HG03103 (cell line): ENCODE results near the gene B4GALT7.
"Not testable (repeated sequence)": the region's sequence is repeated elsewhere in the genome, so short reads cannot be mapped to it uniquely, and the experiment has no call there.

Experiments used
- ATAC-seq: cut with Tn5 transposase; IDR thresholded peaks from one replicate; pipeline ENCODE4 v1.9.1; 2021; ENCODE audit warnings: low read depth; ENCODE audit not compliant: unreplicated experiment

B4GALT7 gene

GRCh38 chr5:177608243-177609075, 8.5 kb downstream of the B4GALT7 start:
- no peak for ATAC-seq

DNA sequence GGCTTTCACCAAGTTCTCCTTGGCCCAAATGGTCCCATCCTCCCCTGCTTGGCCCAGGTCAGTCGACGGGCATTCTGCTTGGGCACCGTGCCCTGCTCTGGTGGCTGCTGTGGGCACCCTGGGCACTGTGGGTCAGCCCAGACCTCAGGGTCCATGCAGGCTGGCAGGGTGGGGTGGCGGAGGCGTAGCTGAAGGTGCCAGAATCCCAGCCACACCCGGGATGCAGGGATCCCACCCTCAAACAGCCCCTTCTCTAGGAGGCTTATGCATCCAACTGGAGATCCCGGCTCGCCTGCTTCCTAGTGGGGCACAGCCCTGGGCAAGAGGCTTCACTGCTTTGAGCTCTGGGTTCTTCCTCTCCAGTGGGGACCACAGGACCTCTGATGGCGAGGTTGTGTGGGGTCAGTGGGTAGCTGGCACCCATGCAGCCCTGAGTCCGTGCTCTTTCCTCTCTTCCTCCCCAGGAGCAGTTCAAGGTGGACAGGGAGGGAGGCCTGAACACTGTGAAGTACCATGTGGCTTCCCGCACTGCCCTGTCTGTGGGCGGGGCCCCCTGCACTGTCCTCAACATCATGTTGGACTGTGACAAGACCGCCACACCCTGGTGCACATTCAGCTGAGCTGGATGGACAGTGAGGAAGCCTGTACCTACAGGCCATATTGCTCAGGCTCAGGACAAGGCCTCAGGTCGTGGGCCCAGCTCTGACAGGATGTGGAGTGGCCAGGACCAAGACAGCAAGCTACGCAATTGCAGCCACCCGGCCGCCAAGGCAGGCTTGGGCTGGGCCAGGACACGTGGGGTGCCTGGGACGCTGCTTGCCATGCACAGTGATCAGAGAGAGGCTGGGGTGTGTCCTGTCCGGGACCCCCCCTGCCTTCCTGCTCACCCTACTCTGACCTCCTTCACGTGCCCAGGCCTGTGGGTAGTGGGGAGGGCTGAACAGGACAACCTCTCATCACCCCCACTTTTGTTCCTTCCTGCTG, 9.4 kb downstream of the B4GALT7 start:
- ATAC-seq: no peak

GRCh38 chr5:177610131-177610769, 10.3 kb downstream of the B4GALT7 start:
- ATAC-seq: no peak

GRCh38 chr5:177610770-177611445, 11.0 kb downstream of the B4GALT7 start:
- ATAC-seq: no peak

- no peak for ATAC-seq
Observed at GRCh38 chr5:177611446-177612214, 11.7 kb downstream of the B4GALT7 start.

DNA sequence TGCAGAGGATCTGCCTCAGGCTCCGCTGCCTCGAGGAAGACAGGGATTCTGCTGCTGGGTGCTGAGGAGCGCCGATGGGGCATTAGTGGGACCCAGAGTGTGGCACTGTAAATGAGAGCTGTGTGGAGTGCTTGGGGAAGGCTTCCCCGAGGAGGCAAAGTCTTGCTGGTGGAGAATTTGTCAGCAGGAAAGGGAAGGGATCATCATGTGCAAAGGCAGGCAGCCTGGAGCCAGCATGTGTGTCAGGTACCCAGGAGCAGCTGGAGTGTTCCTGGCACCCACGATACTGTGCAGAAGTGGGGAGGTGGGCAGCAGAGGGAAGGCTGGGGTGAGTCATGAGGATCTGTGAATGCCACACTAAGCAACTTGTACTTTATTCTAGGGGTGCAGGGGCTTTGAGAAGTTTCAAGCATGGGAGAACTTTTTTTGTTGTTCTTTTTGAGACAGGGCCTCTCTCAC, 12.3 kb downstream of the B4GALT7 start:
- ATAC-seq: no peak

GRCh38 chr5:177620560-177620959, 20.6 kb downstream of the B4GALT7 start:
- ATAC-seq: no peak

GRCh38 chr5:177624172-177624571, 24.2 kb downstream of the B4GALT7 start:
- ATAC-seq: not testable (repeated sequence)

GRCh38 chr5:177630186-177630585, 30.3 kb downstream of the B4GALT7 start:
- not testable (repeated sequence) for ATAC-seq

GRCh38 chr5:177634912-177635311, 35.0 kb downstream of the B4GALT7 start:
- not testable (repeated sequence) for ATAC-seq

DNA sequence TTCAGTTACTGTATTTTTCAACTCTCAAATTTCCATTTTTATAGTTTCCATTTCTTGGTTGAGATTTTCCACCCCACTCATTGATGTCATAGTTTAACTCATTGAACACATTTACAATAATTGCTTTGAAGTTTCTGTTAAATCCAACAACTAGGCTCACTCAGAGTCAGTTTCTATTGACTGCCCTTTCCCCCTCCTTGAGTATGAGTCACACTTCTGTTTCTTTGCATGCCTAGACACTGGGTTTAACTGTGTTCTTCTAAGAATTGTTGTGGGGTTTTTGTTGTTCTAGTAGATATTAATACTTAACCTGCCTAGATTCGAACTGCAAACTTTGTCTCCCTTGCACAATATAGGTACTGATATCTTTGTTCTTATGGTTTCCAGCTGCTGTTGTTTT, 45.5 kb downstream of the B4GALT7 start:
- not testable (repeated sequence) for ATAC-seq

- not testable (repeated sequence) for ATAC-seq
Observed at GRCh38 chr5:177651235-177651634, 51.3 kb downstream of the B4GALT7 start.

- ATAC-seq: not testable (repeated sequence)
Observed at GRCh38 chr5:177657846-177658245, 57.9 kb downstream of the B4GALT7 start.

DNA sequence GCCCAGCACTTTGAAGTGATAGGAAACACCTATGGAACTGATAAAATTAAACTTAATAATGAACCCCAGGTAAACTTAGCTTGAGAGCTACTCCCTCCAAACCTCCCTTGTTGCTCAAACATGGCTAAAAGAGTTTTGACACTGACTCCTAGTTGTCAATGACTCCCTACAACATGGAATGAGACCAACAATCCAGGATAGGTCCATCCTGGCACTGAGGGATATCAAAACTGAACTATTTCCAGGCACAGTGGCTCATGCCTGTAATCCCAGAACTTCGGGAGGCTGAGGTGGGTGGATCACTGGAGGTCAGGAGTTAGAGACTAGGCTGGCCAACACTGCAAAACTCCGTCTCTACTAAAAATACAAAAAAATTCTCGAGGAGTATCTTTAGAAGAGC, 58.6 kb downstream of the B4GALT7 start:
- not testable (repeated sequence) for ATAC-seq
